ENCODE results near the gene MYRF. TPM values are rescaled to one million over a fixed set of nuclear protein-coding genes. Genes with fewer than 3 reads are reported as not detected.

Gene MYRF
- total and polyA plus RNA-seq, 9 of the 15 experiments (the other 6 are each of a cell fraction or from before 2014, with no cell fraction given): 2.3 to 25.8 (median 7.1) TPM

- intact Hi-C loops (cut with micrococcal nuclease): no loop called here
- Histone ChIP-seq H4K20me1 (replicated peaks; ENCODE audit: control insufficient read depth, insufficient read depth, low read length) (peaks cover 4% of the 10 kb centered on the region), H3K4me1 (replicated peaks in 1 of 2; ENCODE audit: control insufficient read depth in 2 of 2, insufficient read depth in 2 of 2, low read length in 2 of 2) (peaks cover 0 to 19% of the 10 kb centered on the region in 2 experiments; a peak in 2 of 5 replicates), H2AFZ (ENCODE audit: low read depth, low read length) (no peak overlapping the region), H3K9me3 (replicated peaks; ENCODE audit: control insufficient read depth, insufficient read depth, low read depth, low read length) (no peaks in the 10 kb centered on the region), H3K27me3 (ENCODE audit: control insufficient read depth in 2 of 2, insufficient read depth in 2 of 2, low read length in 2 of 2) (peaks cover 3 to 52% of the 10 kb centered on the region in 2 experiments; a peak in 4 of 5 replicates), H3K79me2 (ENCODE audit: control insufficient read depth, insufficient read depth, low read length) (no peaks in the 10 kb centered on the region), H3K9ac (ENCODE audit: insufficient read depth in 1 of 2, low read depth in 2 of 2, low read length in 2 of 2) (peak overlapping the region in 1 of 2 experiments; percentile 10; a peak in 2 of 4 replicates), H3K4me3 (no peak overlapping the region), H3K36me3 (ENCODE audit: control insufficient read depth, insufficient read depth, low read length) (no peaks in the 10 kb centered on the region), H3K9me1 (ENCODE audit: control insufficient read depth, insufficient read depth, low read length) (no peaks in the 10 kb centered on the region), H3K4me2 (ENCODE audit: insufficient read depth, low read length) (no peak overlapping the region), H3K27ac (ENCODE audit: extremely low read depth, low read depth, low read length) (no peak overlapping the region)
- BruUV-seq (replicated peaks): no TSS peak
- in situ Hi-C loops (cut with MboI): no loop called here
- ATAC-seq: no peak; the same call in 2 of the 3 replicates
- TF ChIP-seq NFIC (IDR thresholded peaks at IDR 0.05) (peak; percentile 52; the same call in 1 of the 2 replicates), ZBTB33 (CRISPR knock-in tag; IDR thresholded peaks at IDR 0.05) (peak; percentile 85), SIN3B (IDR thresholded peaks at IDR 0.05; ENCODE audit: low read depth) (no peak), E2F4 (CRISPR knock-in tag; IDR thresholded peaks at IDR 0.05; ENCODE audit: low read depth) (no peak), ZNF717 (CRISPR knock-in tag; IDR thresholded peaks at IDR 0.05) (no peak), USF1 (CRISPR knock-in tag; IDR thresholded peaks at IDR 0.05) (0 out of 2 replicates have a peak, but pooled peaks have one; percentile 22), ZNF695 (CRISPR knock-in tag; IDR thresholded peaks at IDR 0.05) (no peak)
- DNase-seq (ENCODE audit: extremely low read depth in 1 of 4, low spot score in 3 of 4): no peak
- CTCF ChIA-PET (ENCODE audit: low intra/inter-chr PET ratio): no interaction called here
- WGBS (ENCODE audit: insufficient coverage, low coverage, missing lambda C conversion rate): 40% methylated on average over 12 of the region's 12 CpGs
- FAIRE-seq: no peak
- POLR2A ChIA-PET: interaction anchor here (0.6 to 0.9 kb wide), 3 partner anchors 11 to 81 kb away, joined by 3 read pairs; no protein-coding TSS in a partner anchor
Measured at GRCh38 chr11:61725781-61726231, 26.6 kb upstream of the MYRF start.

All from K562 (cell line).